Calu3 (cell line): Measurements from ENCODE around the gene PITPNM2. TPM values are rescaled to one million over a fixed set of nuclear protein-coding genes. Genes with fewer than 3 reads are reported as not detected.

Source experiments
- BruUV-seq: library from RNA; stranded (reverse); fragments of 400-500 nt; replicated peaks from 2 replicates; lab custom pipeline; 2021; lab: Mats Ljungman, UMichigan
- CTCF ChIA-PET: fragments of 300-600 bp; sonication (Branson Sonifier 250); formaldehyde crosslinking; loops from one replicate; lab custom pipeline; 2022; ENCODE audit warnings: antibody characterized with exemption; lab: Charles Lee
- DNase-seq: peaks from one replicate; pipeline ENCODE4 v3.0.0; 2022
- H3K27ac Mint-ChIP-seq: one replicate; pipeline ENCODE4 v1.8.0; 2022; ENCODE audit warnings: mixed read lengths; ENCODE audit not compliant: unreplicated experiment
- H3K27me3 Mint-ChIP-seq: one replicate; pipeline ENCODE4 v1.8.0; 2022; ENCODE audit warnings: mixed read lengths; ENCODE audit not compliant: unreplicated experiment
- H3K36me3 Mint-ChIP-seq: one replicate; pipeline ENCODE4 v1.8.0; 2022; ENCODE audit warnings: mild to moderate bottlenecking, moderate library complexity, mixed read lengths; ENCODE audit not compliant: insufficient read depth, unreplicated experiment
- H3K4me1 Mint-ChIP-seq: one replicate; pipeline ENCODE4 v1.8.0; 2022; ENCODE audit warnings: mild to moderate bottlenecking, low read depth, mixed read lengths; ENCODE audit not compliant: unreplicated experiment
- H3K4me3 Mint-ChIP-seq: one replicate; pipeline ENCODE4 v1.8.0; 2022; ENCODE audit warnings: mild to moderate bottlenecking, low read depth, moderate library complexity, mixed read lengths; ENCODE audit not compliant: unreplicated experiment
- H3K9me3 Mint-ChIP-seq: one replicate; pipeline ENCODE4 v1.8.0; 2022; ENCODE audit warnings: low read depth, mixed read lengths; ENCODE audit not compliant: unreplicated experiment
- CTCF ChIP-seq: fragments of 200-600 bp; IDR thresholded peaks from one replicate; pipeline ENCODE4 v1.8.0; 2022; ENCODE audit warnings: antibody characterized with exemption; ENCODE audit not compliant: unreplicated experiment
- intact Hi-C: fragments of 100-400 bp; cut with micrococcal nuclease; formaldehyde crosslinking; loops from one replicate; pipeline ENCODE4 v1.10.0; 2022; ENCODE audit not compliant: unreplicated experiment
- total RNA-seq: library from RNA; stranded (reverse); gene quantifications from 2 replicates; pipeline ENCODE4 v1.2.3, GENCODE V29; 2022

PITPNM2 gene
- total RNA-seq, 1 experiment from 2014 or later = 8.4 TPM

- Mint-ChIP-seq H3K36me3 (peaks cover 21% of the 10 kb centered on the region), H3K27ac (peak overlapping the region; percentile 18), H3K27me3 (no peaks in the 10 kb centered on the region), H3K4me3 (peak overlapping the region; percentile 75), H3K9me3 (no peaks in the 10 kb centered on the region), H3K4me1 (peaks cover 18% of the 10 kb centered on the region)
- TF ChIP-seq CTCF = no peak
- no TSS peak for BruUV-seq
- CTCF ChIA-PET = interaction anchor here (0.5 to 1.5 kb wide), 6 partner anchors 8 to 114 kb away, joined by 3 to 10 read pairs (median 3); no protein-coding TSS in a partner anchor
- intact Hi-C loops = no loop called here
- no peak for DNase-seq
Measured at GRCh38 chr12:123149501-123150274, 1.2 kb downstream of the PITPNM2 start.

GRCh38 chr12:123149088-123149487, 1.8 kb downstream of the PITPNM2 start:
- no peak overlapping the region for H3K27ac Mint-ChIP-seq
- no peaks in the 10 kb centered on the region for H3K9me3 Mint-ChIP-seq
- H3K4me1 Mint-ChIP-seq = peaks cover 18% of the 10 kb centered on the region
- CTCF ChIA-PET = interaction anchor here (0.6 to 1.5 kb wide), 2 partner anchors 52 to 105 kb away, joined by 3 read pairs; no protein-coding TSS in a partner anchor
- BruUV-seq = no TSS peak
- intact Hi-C loops = no loop called here
- peak overlapping the region; percentile 75 for H3K4me3 Mint-ChIP-seq
- peaks cover 21% of the 10 kb centered on the region for H3K36me3 Mint-ChIP-seq
- DNase-seq = no peak
- H3K27me3 Mint-ChIP-seq = no peaks in the 10 kb centered on the region
- TF ChIP-seq CTCF = no peak

- BruUV-seq = no TSS peak
- CTCF ChIA-PET = interaction anchor here (1.5 kb wide), 1 partner anchor 105 kb away, joined by 3 read pairs; no protein-coding TSS in a partner anchor
- DNase-seq = no peak
- Mint-ChIP-seq H3K4me1 (peaks cover 18% of the 10 kb centered on the region), H3K36me3 (peaks cover 21% of the 10 kb centered on the region), H3K27ac (no peak overlapping the region), H3K9me3 (no peaks in the 10 kb centered on the region), H3K4me3 (no peak overlapping the region), H3K27me3 (no peaks in the 10 kb centered on the region)
- no peak for TF ChIP-seq CTCF
- intact Hi-C loops = no loop called here
Measured at GRCh38 chr12:123148655-123149054, 2.2 kb downstream of the PITPNM2 start.

GRCh38 chr12:123148223-123148622, 2.7 kb downstream of the PITPNM2 start:
- peaks cover 18% of the 10 kb centered on the region for H3K4me1 Mint-ChIP-seq
- TF ChIP-seq CTCF = no peak
- no peaks in the 10 kb centered on the region for H3K27me3 Mint-ChIP-seq
- no peak for DNase-seq
- intact Hi-C loops = no loop called here
- CTCF ChIA-PET = no interaction called here
- no TSS peak for BruUV-seq
- no peak overlapping the region for H3K4me3 Mint-ChIP-seq
- H3K27ac Mint-ChIP-seq = no peak overlapping the region
- H3K36me3 Mint-ChIP-seq = peaks cover 21% of the 10 kb centered on the region
- H3K9me3 Mint-ChIP-seq = no peaks in the 10 kb centered on the region
